HUES48 (cell line): Measurements from ENCODE around the gene MVB12A.

Experiments
- H3K27ac ChIP-seq: one replicate; pipeline ENCODE4 v1.7.0; 2013; ENCODE audit warnings: low read depth, low read length, inconsistent platforms
- H3K27me3 ChIP-seq: 2 replicates; pipeline ENCODE4 v1.6.1; 2013; ENCODE audit warnings: mild to moderate bottlenecking, low read length; ENCODE audit not compliant: control insufficient read depth, insufficient read depth
- H3K36me3 ChIP-seq: 2 replicates; pipeline ENCODE4 v1.6.1; 2013; ENCODE audit warnings: low read length; ENCODE audit not compliant: control insufficient read depth, insufficient read depth
- H3K4me1 ChIP-seq: 2 replicates; pipeline ENCODE4 v1.6.1; 2013; ENCODE audit warnings: mild to moderate bottlenecking, low read length; ENCODE audit not compliant: control insufficient read depth, insufficient read depth
- H3K4me3 ChIP-seq: 2 replicates; pipeline ENCODE4 v1.5.1; 2013; ENCODE audit warnings: mild to moderate bottlenecking, low read depth, low read length
- H3K9ac ChIP-seq: 2 replicates; pipeline ENCODE4 v1.6.1; 2013; ENCODE audit warnings: mild to moderate bottlenecking, low read depth, low read length, moderate library complexity
- H3K9me3 ChIP-seq: 2 replicates; pipeline ENCODE4 v1.6.1; 2013; ENCODE audit warnings: low read length; ENCODE audit not compliant: control insufficient read depth, insufficient read depth

The MVB12A gene

GRCh38 chr19:17460372-17461230 is 40.8 kb downstream of the MVB12A start, which contains the start of gene NXNL1:
Gene NXNL1 (minus strand): TSS chr19:17460926. CDS start chr19:17460869, 57 bp downstream.
- H3K9ac ChIP-seq = no peak within 1 kb of the TSS
- H3K36me3 ChIP-seq = no peaks in the 10 kb centered on the region
- no peaks in the 10 kb centered on the region for H3K9me3 ChIP-seq
- no peak within 1 kb of the TSS for H3K27ac ChIP-seq
- no peaks in the 10 kb centered on the region for H3K4me1 ChIP-seq
- H3K27me3 ChIP-seq = peaks cover 19% of the 10 kb centered on the region
- no peak within 1 kb of the TSS for H3K4me3 ChIP-seq

DNA sequence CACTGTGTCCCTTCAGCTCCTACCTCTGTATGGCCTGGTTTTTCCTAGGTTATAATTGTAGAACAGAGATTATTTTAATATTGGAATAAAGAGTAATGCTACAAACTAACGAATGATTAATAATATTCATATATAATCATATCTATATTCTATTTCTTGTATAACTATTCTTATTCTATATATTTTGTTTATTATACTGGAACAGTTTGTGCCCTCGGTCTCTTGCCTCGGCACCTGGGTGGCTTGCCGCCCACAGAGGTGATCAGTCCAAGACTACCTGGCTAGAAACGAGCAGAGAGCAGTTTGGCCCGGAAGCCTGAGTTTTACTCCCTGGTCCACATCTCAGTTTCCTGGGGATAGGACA is 46.6 kb downstream of the MVB12A start:
- Histone ChIP-seq H3K4me3 (no peak overlapping the region), H3K27me3 (peaks cover 9% of the 10 kb centered on the region; the same call in 1 of the 2 replicates), H3K36me3 (no peaks in the 10 kb centered on the region), H3K27ac (no peak overlapping the region), H3K9me3 (no peaks in the 10 kb centered on the region), H3K9ac (no peak overlapping the region), H3K4me1 (peaks cover 8% of the 10 kb centered on the region)

GRCh38 chr19:17467471-17468301 is 47.8 kb downstream of the MVB12A start:
- no peak overlapping the region for H3K27ac ChIP-seq
- peaks cover 8% of the 10 kb centered on the region for H3K4me1 ChIP-seq
- H3K4me3 ChIP-seq = no peak overlapping the region
- H3K36me3 ChIP-seq = no peaks in the 10 kb centered on the region
- no peaks in the 10 kb centered on the region for H3K9me3 ChIP-seq
- peaks cover 13% of the 10 kb centered on the region; the same call in 1 of the 2 replicates for H3K27me3 ChIP-seq
- no peak overlapping the region for H3K9ac ChIP-seq

DNA sequence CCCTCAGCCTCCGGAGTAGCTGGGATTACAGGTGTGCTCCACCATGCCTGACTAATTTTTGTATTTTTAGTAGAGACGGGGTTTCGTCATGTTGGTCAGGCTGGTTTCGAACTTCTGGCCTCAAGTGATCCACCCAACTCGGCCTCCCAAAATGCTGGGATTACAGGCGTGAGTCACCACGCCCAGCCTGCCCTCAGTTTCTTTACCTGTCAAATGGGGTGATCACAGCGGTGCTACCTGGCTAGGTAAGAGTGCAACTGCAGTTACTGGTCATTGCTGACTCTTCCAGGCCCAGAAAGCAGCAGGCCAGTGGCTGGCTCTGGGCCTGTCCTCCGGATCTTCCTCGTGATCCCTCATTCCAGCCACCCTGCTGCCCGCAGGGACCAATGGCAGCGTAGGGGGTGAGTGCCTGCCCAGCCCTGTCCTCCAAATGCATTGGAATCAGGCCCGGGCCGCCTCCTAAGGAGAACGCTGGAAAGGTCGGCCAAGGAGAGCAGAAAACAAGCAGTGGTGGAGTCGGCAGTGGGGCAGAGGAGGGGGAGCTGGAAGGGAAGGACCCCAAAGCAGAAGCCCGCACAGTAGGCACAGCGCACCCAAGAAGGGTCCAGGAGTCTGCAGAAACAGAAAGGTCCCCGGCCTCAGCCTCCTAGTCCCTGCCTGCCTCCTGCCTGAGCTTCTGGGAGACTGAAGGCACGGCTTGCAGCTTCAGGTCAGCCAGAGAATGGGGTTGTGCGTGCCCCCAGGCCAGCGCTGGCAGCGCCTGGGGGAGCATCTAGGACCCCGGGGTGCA is 48.6 kb downstream of the MVB12A start:
- peak overlapping the region; percentile 75 for H3K4me3 ChIP-seq
- H3K27me3 ChIP-seq = peaks cover 13% of the 10 kb centered on the region; the same call in 1 of the 2 replicates
- H3K9ac ChIP-seq = no peak overlapping the region
- H3K27ac ChIP-seq = peak overlapping the region; percentile 84
- no peaks in the 10 kb centered on the region for H3K36me3 ChIP-seq
- H3K9me3 ChIP-seq = no peaks in the 10 kb centered on the region
- peaks cover 8% of the 10 kb centered on the region for H3K4me1 ChIP-seq

DNA sequence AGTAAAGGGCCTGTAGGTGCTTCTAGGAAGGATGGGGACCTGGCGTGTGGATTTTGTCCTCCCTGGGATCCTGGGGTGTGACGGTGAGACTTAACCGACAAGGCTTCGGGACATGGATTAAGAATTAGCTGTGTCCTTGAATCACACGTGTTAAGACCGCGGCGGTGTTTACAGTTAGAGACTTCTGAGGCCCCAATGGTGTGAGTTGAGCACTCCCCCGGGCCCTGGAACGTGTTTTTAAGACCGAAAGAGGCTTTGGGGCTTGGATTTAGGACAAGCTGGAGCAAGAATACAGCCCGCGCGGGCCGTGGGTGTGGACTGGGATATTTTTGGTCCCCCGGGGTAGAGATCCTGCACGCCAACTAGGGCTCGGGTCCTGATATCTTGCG is 49.2 kb downstream of the MVB12A start:
- H3K36me3 ChIP-seq = no peaks in the 10 kb centered on the region
- peak overlapping the region; percentile 84 for H3K27ac ChIP-seq
- peaks cover 13% of the 10 kb centered on the region; the same call in 1 of the 2 replicates for H3K27me3 ChIP-seq
- peaks cover 8% of the 10 kb centered on the region for H3K4me1 ChIP-seq
- H3K9me3 ChIP-seq = no peaks in the 10 kb centered on the region
- peak overlapping the region; percentile 75 for H3K4me3 ChIP-seq
- H3K9ac ChIP-seq = no peak overlapping the region

DNA sequence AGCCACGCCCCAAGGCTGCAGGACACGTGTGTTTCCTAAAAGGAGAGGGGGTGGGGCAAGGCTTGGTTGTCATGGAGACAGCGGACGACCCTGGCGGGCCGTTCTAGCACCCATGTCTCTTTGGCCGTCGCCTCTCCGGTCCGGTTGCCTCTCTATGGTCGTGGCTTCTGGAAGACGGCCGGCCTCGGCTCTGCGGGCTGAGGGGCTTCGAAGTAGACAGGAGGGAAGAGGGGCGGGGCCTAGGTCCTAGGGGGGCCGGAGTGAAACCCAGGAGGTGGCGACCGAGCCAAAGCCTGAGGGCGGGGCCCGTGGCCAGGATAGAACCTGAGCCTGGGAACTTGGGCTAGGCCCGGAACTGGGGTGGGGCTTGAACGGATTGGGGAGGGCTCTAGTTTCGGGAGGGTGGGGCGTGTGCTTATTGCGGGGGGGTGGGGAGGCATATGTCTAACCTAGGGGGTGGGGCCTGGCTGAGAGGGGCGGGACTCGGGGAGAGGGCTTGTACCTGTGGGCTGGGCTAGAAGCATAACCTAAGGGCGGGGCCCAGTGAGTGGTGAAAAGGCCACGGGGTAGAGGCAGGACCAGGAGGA is 49.7 kb downstream of the MVB12A start:
- no peaks in the 10 kb centered on the region for H3K36me3 ChIP-seq
- peaks cover 13% of the 10 kb centered on the region; the same call in 1 of the 2 replicates for H3K27me3 ChIP-seq
- H3K27ac ChIP-seq = peak overlapping the region; percentile 84
- H3K9me3 ChIP-seq = no peaks in the 10 kb centered on the region
- peak overlapping the region; percentile 86 for H3K4me3 ChIP-seq
- peaks cover 8% of the 10 kb centered on the region for H3K4me1 ChIP-seq
- H3K9ac ChIP-seq = no peak overlapping the region

DNA sequence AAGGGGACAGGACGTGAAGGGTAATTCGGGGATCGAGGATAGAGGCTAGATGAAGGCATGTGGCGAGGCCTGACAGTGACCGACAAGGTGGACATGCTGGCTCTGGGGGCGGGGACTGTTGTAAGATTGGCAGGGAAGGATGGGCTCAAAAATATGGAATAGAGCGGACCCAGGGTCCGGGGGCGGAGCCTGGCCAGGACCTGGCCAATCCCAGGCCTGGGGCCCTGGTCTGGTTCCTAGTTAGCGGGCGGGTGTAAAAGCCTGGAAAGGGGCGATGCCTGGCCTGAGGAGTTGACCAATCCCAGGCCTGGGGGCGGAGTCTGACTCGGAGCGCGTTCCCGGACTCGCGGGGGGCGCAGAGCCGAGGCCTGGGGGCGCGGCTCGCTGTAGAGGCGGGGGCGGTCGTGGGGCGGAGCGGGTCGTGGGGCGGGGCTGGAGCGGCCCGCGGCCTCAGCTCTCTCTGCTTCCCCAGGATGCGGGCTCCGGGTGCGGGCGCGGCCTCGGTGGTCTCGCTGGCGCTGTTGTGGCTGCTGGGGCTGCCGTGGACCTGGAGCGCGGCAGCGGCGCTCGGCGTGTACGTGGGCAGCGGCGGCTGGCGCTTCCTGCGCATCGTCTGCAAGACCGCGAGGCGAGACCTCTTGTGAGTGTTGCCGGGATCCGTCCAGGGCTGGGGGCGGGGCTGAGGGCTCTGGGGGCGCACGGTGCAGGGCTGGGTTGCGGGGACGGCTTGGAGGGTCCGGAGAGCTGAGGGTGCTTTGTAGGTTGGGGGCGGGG is 50.4 kb downstream of the MVB12A start, which contains the start of gene SLC27A1:
TSS of gene SLC27A1 (plus strand) at position 457 of the 774 bp plus-strand sequence. CDS start at position 474, 17 bp downstream.
- peak within 1 kb of the TSS; percentile 50; the same call in 1 of the 2 replicates for H3K9ac ChIP-seq
- H3K27me3 ChIP-seq = peaks cover 13% of the 10 kb centered on the region; the same call in 1 of the 2 replicates
- H3K36me3 ChIP-seq = no peaks in the 10 kb centered on the region
- H3K4me1 ChIP-seq = peaks cover 8% of the 10 kb centered on the region
- H3K27ac ChIP-seq = peak within 1 kb of the TSS; percentile 84
- H3K4me3 ChIP-seq = peak within 1 kb of the TSS; percentile 86
- H3K9me3 ChIP-seq = no peaks in the 10 kb centered on the region

GRCh38 chr19:17471410-17472125 is 51.7 kb downstream of the MVB12A start:
- H3K9ac ChIP-seq = no peak overlapping the region
- no peak overlapping the region for H3K27ac ChIP-seq

DNA sequence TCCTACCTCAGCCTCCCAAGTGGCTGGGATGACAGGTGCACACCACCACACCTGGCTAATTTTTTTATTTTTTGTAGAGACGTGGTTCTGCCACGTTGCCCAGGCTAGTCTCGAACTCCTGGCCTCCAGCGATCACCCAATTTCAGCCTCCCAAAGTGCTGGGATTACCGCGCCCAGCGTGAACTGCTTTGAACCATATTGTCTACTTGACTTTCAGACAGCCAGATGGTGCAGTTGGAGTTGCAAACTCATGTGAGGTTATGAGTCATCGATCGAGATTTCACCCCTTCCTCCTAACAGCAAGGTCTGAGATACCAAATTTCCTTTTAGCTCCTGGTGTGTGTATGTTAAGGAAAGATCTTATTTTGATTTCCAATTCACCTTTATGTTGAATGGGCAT is 53.2 kb downstream of the MVB12A start:
- Histone ChIP-seq H3K27ac (no peak overlapping the region), H3K27me3 (peaks cover 13% of the 10 kb centered on the region; the same call in 1 of the 2 replicates), H3K9ac (no peak overlapping the region), H3K4me1 (peaks cover 6% of the 10 kb centered on the region), H3K36me3 (no peaks in the 10 kb centered on the region), H3K9me3 (no peaks in the 10 kb centered on the region), H3K4me3 (no peak overlapping the region)

More at GRCh38 chr19:17471410-17472125, 51.7 kb downstream of the MVB12A start:
- no peaks in the 10 kb centered on the region for H3K9me3 ChIP-seq
- peaks cover 13% of the 10 kb centered on the region; the same call in 1 of the 2 replicates for H3K27me3 ChIP-seq
- H3K4me3 ChIP-seq = peak overlapping the region; percentile 86
- H3K4me1 ChIP-seq = peaks cover 6% of the 10 kb centered on the region
- no peaks in the 10 kb centered on the region for H3K36me3 ChIP-seq
